ENCODE measurements around the gene FAM118B.
A peak's percentile ranks its signal among the peaks of the same experiment; 100 is the strongest.

Gene FAM118B

GRCh38 chr11:126212089-126212660 is 593 bp downstream of the FAM118B start:
- Histone ChIP-seq H3K4me1 (ENCODE audit: control insufficient read depth, insufficient read depth, low read length) (peaks cover 8% of the 10 kb centered on the region), H3K36me3 (ENCODE audit: control insufficient read depth, insufficient read depth, low read length) (peaks cover 3% of the 10 kb centered on the region), H3K27me3 (ENCODE audit: control insufficient read depth, insufficient read depth, low read length) (no peaks in the 10 kb centered on the region), H3K27ac (ENCODE audit: low read depth, low read length) (peak overlapping the region; percentile 40), H3K9ac (ENCODE audit: low read length) (peak overlapping the region; percentile 84), H3K4me3 (ENCODE audit: low read length) (peak overlapping the region; percentile 93)

GRCh38 chr11:126214441-126214840 is 2.9 kb downstream of the FAM118B start:
- H3K4me1 ChIP-seq (ENCODE audit: control insufficient read depth, insufficient read depth, low read length): peaks cover 8% of the 10 kb centered on the region
- no peaks in the 10 kb centered on the region for H3K27me3 ChIP-seq (ENCODE audit: control insufficient read depth, insufficient read depth, low read length)
- no peak overlapping the region for H3K4me3 ChIP-seq (ENCODE audit: low read length)
- H3K9ac ChIP-seq (ENCODE audit: low read length): no peak overlapping the region
- peaks cover under 1% of the 10 kb centered on the region for H3K36me3 ChIP-seq (ENCODE audit: control insufficient read depth, insufficient read depth, low read length)
- H3K27ac ChIP-seq (ENCODE audit: low read depth, low read length): no peak overlapping the region

GRCh38 chr11:126214841-126215240 is 3.3 kb downstream of the FAM118B start:
- peaks cover 8% of the 10 kb centered on the region for H3K4me1 ChIP-seq (ENCODE audit: control insufficient read depth, insufficient read depth, low read length)
- H3K27me3 ChIP-seq (ENCODE audit: control insufficient read depth, insufficient read depth, low read length): no peaks in the 10 kb centered on the region
- no peak overlapping the region for H3K4me3 ChIP-seq (ENCODE audit: low read length)
- no peaks in the 10 kb centered on the region for H3K36me3 ChIP-seq (ENCODE audit: control insufficient read depth, insufficient read depth, low read length)
- H3K27ac ChIP-seq (ENCODE audit: low read depth, low read length): no peak overlapping the region
- H3K9ac ChIP-seq (ENCODE audit: low read length): no peak overlapping the region

GRCh38 chr11:126216526-126217305 is 5.1 kb downstream of the FAM118B start:
- H3K36me3 ChIP-seq (ENCODE audit: control insufficient read depth, insufficient read depth, low read length): no peaks in the 10 kb centered on the region
- H3K4me1 ChIP-seq (ENCODE audit: control insufficient read depth, insufficient read depth, low read length): peaks cover 8% of the 10 kb centered on the region
- no peaks in the 10 kb centered on the region for H3K27me3 ChIP-seq (ENCODE audit: control insufficient read depth, insufficient read depth, low read length)
- H3K27ac ChIP-seq (ENCODE audit: low read depth, low read length): no peak overlapping the region
- H3K4me3 ChIP-seq (ENCODE audit: low read length): no peak overlapping the region
- no peak overlapping the region for H3K9ac ChIP-seq (ENCODE audit: low read length)

GRCh38 chr11:126217491-126217890 is 5.9 kb downstream of the FAM118B start:
- Histone ChIP-seq H3K27me3 (ENCODE audit: control insufficient read depth, insufficient read depth, low read length) (no peaks in the 10 kb centered on the region), H3K9ac (ENCODE audit: low read length) (no peak overlapping the region), H3K4me1 (ENCODE audit: control insufficient read depth, insufficient read depth, low read length) (peaks cover 3% of the 10 kb centered on the region), H3K36me3 (ENCODE audit: control insufficient read depth, insufficient read depth, low read length) (no peaks in the 10 kb centered on the region), H3K27ac (ENCODE audit: low read depth, low read length) (no peak overlapping the region), H3K4me3 (ENCODE audit: low read length) (no peak overlapping the region)

- no peak overlapping the region for H3K4me3 ChIP-seq (ENCODE audit: low read length)
- H3K27me3 ChIP-seq (ENCODE audit: control insufficient read depth, insufficient read depth, low read length): no peaks in the 10 kb centered on the region
- H3K4me1 ChIP-seq (ENCODE audit: control insufficient read depth, insufficient read depth, low read length): no peaks in the 10 kb centered on the region
- no peaks in the 10 kb centered on the region for H3K36me3 ChIP-seq (ENCODE audit: control insufficient read depth, insufficient read depth, low read length)
- H3K27ac ChIP-seq (ENCODE audit: low read depth, low read length): no peak overlapping the region
- H3K9ac ChIP-seq (ENCODE audit: low read length): no peak overlapping the region
Observed at GRCh38 chr11:126219547-126219946, 8.0 kb downstream of the FAM118B start.

GRCh38 chr11:126224647-126225294 is 13.2 kb downstream of the FAM118B start:
- no peaks in the 10 kb centered on the region for H3K27me3 ChIP-seq (ENCODE audit: control insufficient read depth, insufficient read depth, low read length)
- no peak overlapping the region for H3K27ac ChIP-seq (ENCODE audit: low read depth, low read length)
- H3K36me3 ChIP-seq (ENCODE audit: control insufficient read depth, insufficient read depth, low read length): no peaks in the 10 kb centered on the region
- no peak overlapping the region for H3K9ac ChIP-seq (ENCODE audit: low read length)
- H3K4me1 ChIP-seq (ENCODE audit: control insufficient read depth, insufficient read depth, low read length): no peaks in the 10 kb centered on the region
- no peak overlapping the region for H3K4me3 ChIP-seq (ENCODE audit: low read length)

GRCh38 chr11:126225295-126225665 is 13.7 kb downstream of the FAM118B start:
- no peak overlapping the region for H3K4me3 ChIP-seq (ENCODE audit: low read length)
- H3K9ac ChIP-seq (ENCODE audit: low read length): no peak overlapping the region
- no peaks in the 10 kb centered on the region for H3K27me3 ChIP-seq (ENCODE audit: control insufficient read depth, insufficient read depth, low read length)
- no peak overlapping the region for H3K27ac ChIP-seq (ENCODE audit: low read depth, low read length)
- no peaks in the 10 kb centered on the region for H3K4me1 ChIP-seq (ENCODE audit: control insufficient read depth, insufficient read depth, low read length)
- H3K36me3 ChIP-seq (ENCODE audit: control insufficient read depth, insufficient read depth, low read length): no peaks in the 10 kb centered on the region

- Histone ChIP-seq H3K27me3 (ENCODE audit: control insufficient read depth, insufficient read depth, low read length) (no peaks in the 10 kb centered on the region), H3K4me3 (ENCODE audit: low read length) (no peak overlapping the region), H3K27ac (ENCODE audit: low read depth, low read length) (no peak overlapping the region), H3K36me3 (ENCODE audit: control insufficient read depth, insufficient read depth, low read length) (no peaks in the 10 kb centered on the region), H3K4me1 (ENCODE audit: control insufficient read depth, insufficient read depth, low read length) (no peaks in the 10 kb centered on the region), H3K9ac (ENCODE audit: low read length) (no peak overlapping the region)
Observed at GRCh38 chr11:126226334-126227084, 14.9 kb downstream of the FAM118B start.

GRCh38 chr11:126229858-126230540 is 18.4 kb downstream of the FAM118B start:
- Histone ChIP-seq H3K9ac (ENCODE audit: low read length) (no peak overlapping the region), H3K27ac (ENCODE audit: low read depth, low read length) (no peak overlapping the region), H3K36me3 (ENCODE audit: control insufficient read depth, insufficient read depth, low read length) (no peaks in the 10 kb centered on the region), H3K4me3 (ENCODE audit: low read length) (no peak overlapping the region), H3K27me3 (ENCODE audit: control insufficient read depth, insufficient read depth, low read length) (no peaks in the 10 kb centered on the region), H3K4me1 (ENCODE audit: control insufficient read depth, insufficient read depth, low read length) (no peaks in the 10 kb centered on the region)

- H3K4me1 ChIP-seq (ENCODE audit: control insufficient read depth, insufficient read depth, low read length): no peaks in the 10 kb centered on the region
- H3K27me3 ChIP-seq (ENCODE audit: control insufficient read depth, insufficient read depth, low read length): no peaks in the 10 kb centered on the region
- no peak overlapping the region for H3K9ac ChIP-seq (ENCODE audit: low read length)
- no peak overlapping the region for H3K27ac ChIP-seq (ENCODE audit: low read depth, low read length)
- no peak overlapping the region for H3K4me3 ChIP-seq (ENCODE audit: low read length)
- H3K36me3 ChIP-seq (ENCODE audit: control insufficient read depth, insufficient read depth, low read length): peaks cover 5% of the 10 kb centered on the region
Observed at GRCh38 chr11:126231725-126232459, 20.3 kb downstream of the FAM118B start.

Data from rectal smooth muscle tissue (tissue), 1 donor.